ENCODE measurements around the gene MAN2B1.
A peak's percentile ranks its signal among the peaks of the same experiment; 100 is the strongest.
"Not testable (repeated sequence)": the region's sequence is repeated elsewhere in the genome, so short reads cannot be mapped to it uniquely, and the experiment has no call there.

Gene MAN2B1

DNA sequence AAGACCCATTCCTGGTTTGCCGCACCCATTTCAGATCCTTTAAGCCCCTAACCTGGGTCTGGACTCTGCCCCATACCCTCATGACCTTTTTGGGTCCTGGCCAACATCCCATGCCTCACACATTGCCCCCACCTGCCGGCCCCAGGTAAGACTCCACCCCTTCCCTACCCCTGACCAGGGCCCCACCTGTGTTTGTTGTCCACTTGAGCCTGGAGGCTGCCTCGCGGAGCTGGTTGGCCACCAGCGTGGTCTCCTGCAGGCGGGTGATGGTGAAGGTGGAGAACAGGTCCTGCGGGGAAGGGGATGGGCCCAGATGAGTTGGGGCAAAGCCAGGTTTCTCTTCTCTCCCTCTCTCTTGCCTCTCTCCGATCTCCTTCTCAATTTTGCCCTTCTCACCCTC is 19.5 kb downstream of the MAN2B1 start:
- Mint-ChIP-seq H3K27me3 (no peaks in the 10 kb centered on the region), H3K4me1 (no peaks in the 10 kb centered on the region), H3K27ac (ENCODE audit: low read depth) (no peak overlapping the region), H3K36me3 (ENCODE audit: insufficient read depth) (peaks cover 15% of the 10 kb centered on the region), H3K9me3 (no peaks in the 10 kb centered on the region), H3K4me3 (no peak overlapping the region)
- DNase-seq (ENCODE audit: low spot score in 2 of 2) (no peak), ATAC-seq (replicated peaks; ENCODE audit: extremely low read depth, poor library complexity, severe bottlenecking) (no peak)

- no peak for ATAC-seq (replicated peaks; ENCODE audit: extremely low read depth, poor library complexity, severe bottlenecking)
- Mint-ChIP-seq H3K4me3 (no peak overlapping the region), H3K27ac (ENCODE audit: low read depth) (no peak overlapping the region), H3K9me3 (no peaks in the 10 kb centered on the region), H3K36me3 (ENCODE audit: insufficient read depth) (peaks cover 11% of the 10 kb centered on the region), H3K27me3 (no peaks in the 10 kb centered on the region), H3K4me1 (no peaks in the 10 kb centered on the region)
- no peak for DNase-seq (ENCODE audit: low spot score in 2 of 2)
Observed at GRCh38 chr19:12646551-12646950, 20.0 kb downstream of the MAN2B1 start.

- H3K27ac Mint-ChIP-seq (ENCODE audit: low read depth); H3K36me3 Mint-ChIP-seq (ENCODE audit: insufficient read depth); H3K4me1 Mint-ChIP-seq; H3K4me3 Mint-ChIP-seq; ATAC-seq (replicated peaks; ENCODE audit: extremely low read depth, poor library complexity, severe bottlenecking); DNase-seq (ENCODE audit: low spot score in 2 of 2); H3K27me3 Mint-ChIP-seq; H3K9me3 Mint-ChIP-seq: not testable (repeated sequence)
Observed at GRCh38 chr19:12643716-12644115, 22.8 kb downstream of the MAN2B1 start.

GRCh38 chr19:12642506-12642905 is 24.0 kb downstream of the MAN2B1 start:
- Mint-ChIP-seq H3K27ac (ENCODE audit: low read depth) (no peak overlapping the region), H3K4me3 (no peak overlapping the region), H3K27me3 (no peaks in the 10 kb centered on the region), H3K4me1 (peaks cover 9% of the 10 kb centered on the region), H3K36me3 (ENCODE audit: insufficient read depth) (peaks cover 8% of the 10 kb centered on the region), H3K9me3 (no peaks in the 10 kb centered on the region)
- DNase-seq (ENCODE audit: low spot score in 2 of 2): no peak
- ATAC-seq (replicated peaks; ENCODE audit: extremely low read depth, poor library complexity, severe bottlenecking): no peak

GRCh38 chr19:12641456-12641855 is 25.1 kb downstream of the MAN2B1 start:
- no peak overlapping the region for H3K27ac Mint-ChIP-seq (ENCODE audit: low read depth)
- no peaks in the 10 kb centered on the region for H3K9me3 Mint-ChIP-seq
- H3K4me1 Mint-ChIP-seq: peaks cover 9% of the 10 kb centered on the region
- no peaks in the 10 kb centered on the region for H3K27me3 Mint-ChIP-seq
- ATAC-seq (replicated peaks; ENCODE audit: extremely low read depth, poor library complexity, severe bottlenecking) (no peak), DNase-seq (ENCODE audit: low spot score in 2 of 2) (no peak)
- H3K36me3 Mint-ChIP-seq (ENCODE audit: insufficient read depth): peaks cover 8% of the 10 kb centered on the region
- no peak overlapping the region for H3K4me3 Mint-ChIP-seq

- H3K27me3 Mint-ChIP-seq: no peaks in the 10 kb centered on the region
- ATAC-seq (replicated peaks; ENCODE audit: extremely low read depth, poor library complexity, severe bottlenecking): peak; percentile 93
- peak; percentile 66 to 76 for DNase-seq (ENCODE audit: low spot score in 2 of 2)
- no peaks in the 10 kb centered on the region for H3K9me3 Mint-ChIP-seq
- H3K36me3 Mint-ChIP-seq (ENCODE audit: insufficient read depth): peaks cover 8% of the 10 kb centered on the region
- H3K4me3 Mint-ChIP-seq: peak overlapping the region; percentile 71
- peaks cover 14% of the 10 kb centered on the region for H3K4me1 Mint-ChIP-seq
- H3K27ac Mint-ChIP-seq (ENCODE audit: low read depth): peak overlapping the region; percentile 91
Observed at GRCh38 chr19:12639901-12640613, 26.5 kb downstream of the MAN2B1 start.

- Mint-ChIP-seq H3K4me1 (peaks cover 16% of the 10 kb centered on the region), H3K36me3 (ENCODE audit: insufficient read depth) (peaks cover 3% of the 10 kb centered on the region), H3K27ac (ENCODE audit: low read depth) (no peak overlapping the region), H3K9me3 (no peaks in the 10 kb centered on the region), H3K4me3 (no peak overlapping the region), H3K27me3 (no peaks in the 10 kb centered on the region)
- ATAC-seq (replicated peaks; ENCODE audit: extremely low read depth, poor library complexity, severe bottlenecking): no peak
- no peak for DNase-seq (ENCODE audit: low spot score in 2 of 2)
Observed at GRCh38 chr19:12638611-12639182, 27.8 kb downstream of the MAN2B1 start.

GRCh38 chr19:12636631-12637030 is 29.9 kb downstream of the MAN2B1 start:
- Mint-ChIP-seq H3K36me3 (ENCODE audit: insufficient read depth) (peaks cover 8% of the 10 kb centered on the region), H3K4me3 (no peak overlapping the region), H3K4me1 (peaks cover 16% of the 10 kb centered on the region), H3K27me3 (no peaks in the 10 kb centered on the region), H3K27ac (ENCODE audit: low read depth) (no peak overlapping the region), H3K9me3 (no peaks in the 10 kb centered on the region)
- no peak for ATAC-seq (replicated peaks; ENCODE audit: extremely low read depth, poor library complexity, severe bottlenecking)
- no peak for DNase-seq (ENCODE audit: low spot score in 2 of 2)

DNA sequence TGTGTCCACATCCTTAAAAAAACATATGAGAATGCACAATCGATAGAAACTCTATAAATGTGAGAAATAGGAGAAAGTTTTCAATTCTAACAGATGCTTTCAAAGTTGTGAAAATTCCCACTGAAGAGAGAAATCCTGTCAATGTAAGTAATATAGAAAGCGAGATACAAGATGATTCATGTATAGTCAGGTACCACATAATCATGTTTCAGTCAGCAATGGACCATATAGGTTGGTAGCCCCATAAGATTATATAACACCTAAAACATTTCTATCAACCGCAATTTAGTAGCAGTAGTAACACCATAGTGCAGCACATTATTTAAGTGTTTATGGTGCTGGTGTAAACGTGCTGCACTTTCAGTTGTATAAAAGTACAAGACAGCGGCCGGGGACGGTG is 37.3 kb downstream of the MAN2B1 start:
- ATAC-seq (replicated peaks; ENCODE audit: extremely low read depth, poor library complexity, severe bottlenecking): no peak
- DNase-seq (ENCODE audit: low spot score in 2 of 2): no peak
- no peaks in the 10 kb centered on the region for H3K27me3 Mint-ChIP-seq
- peaks cover 57% of the 10 kb centered on the region for H3K36me3 Mint-ChIP-seq (ENCODE audit: insufficient read depth)
- H3K9me3 Mint-ChIP-seq: peaks cover 13% of the 10 kb centered on the region
- no peak overlapping the region for H3K27ac Mint-ChIP-seq (ENCODE audit: low read depth)
- no peak overlapping the region for H3K4me3 Mint-ChIP-seq
- peaks cover 4% of the 10 kb centered on the region for H3K4me1 Mint-ChIP-seq

DNA sequence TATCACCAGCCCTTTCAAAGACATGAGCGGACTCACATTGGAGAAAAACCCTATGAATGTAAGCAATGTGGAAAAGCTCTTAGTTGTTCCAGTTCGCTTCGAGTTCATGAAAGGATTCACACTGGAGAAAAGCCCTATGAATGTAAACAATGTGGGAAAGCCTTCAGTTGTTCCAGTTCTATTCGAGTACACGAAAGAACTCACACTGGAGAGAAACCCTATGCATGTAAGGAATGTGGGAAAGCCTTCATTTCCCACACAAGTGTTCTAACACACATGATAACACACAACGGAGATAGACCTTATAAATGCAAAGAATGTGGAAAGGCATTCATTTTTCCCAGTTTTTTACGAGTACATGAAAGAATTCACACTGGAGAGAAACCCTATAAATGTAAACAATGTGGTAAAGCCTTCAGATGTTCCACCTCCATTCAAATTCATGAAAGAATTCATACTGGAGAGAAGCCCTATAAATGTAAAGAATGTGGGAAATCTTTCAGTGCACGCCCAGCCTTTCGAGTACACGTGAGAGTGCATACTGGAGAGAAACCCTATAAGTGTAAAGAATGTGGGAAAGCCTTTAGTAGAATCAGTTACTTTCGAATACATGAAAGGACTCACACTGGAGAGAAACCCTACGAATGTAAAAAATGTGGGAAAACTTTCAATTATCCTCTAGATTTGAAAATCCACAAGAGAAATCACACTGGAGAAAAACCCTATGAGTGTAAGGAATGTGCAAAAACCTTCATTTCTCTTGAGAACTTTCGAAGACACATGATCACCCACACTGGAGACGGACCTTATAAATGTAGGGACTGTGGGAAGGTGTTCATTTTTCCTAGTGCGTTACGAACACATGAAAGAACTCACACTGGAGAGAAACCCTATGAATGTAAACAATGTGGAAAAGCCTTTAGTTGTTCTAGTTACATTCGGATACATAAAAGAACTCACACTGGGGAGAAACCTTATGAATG is 38.2 kb downstream of the MAN2B1 start:
- no peak for DNase-seq (ENCODE audit: low spot score in 2 of 2)
- Mint-ChIP-seq H3K4me1 (peaks cover 7% of the 10 kb centered on the region), H3K27me3 (no peaks in the 10 kb centered on the region), H3K9me3 (peaks cover 13% of the 10 kb centered on the region), H3K36me3 (ENCODE audit: insufficient read depth) (peaks cover 64% of the 10 kb centered on the region), H3K4me3 (no peak overlapping the region), H3K27ac (ENCODE audit: low read depth) (no peak overlapping the region)
- no peak for ATAC-seq (replicated peaks; ENCODE audit: extremely low read depth, poor library complexity, severe bottlenecking)

DNA sequence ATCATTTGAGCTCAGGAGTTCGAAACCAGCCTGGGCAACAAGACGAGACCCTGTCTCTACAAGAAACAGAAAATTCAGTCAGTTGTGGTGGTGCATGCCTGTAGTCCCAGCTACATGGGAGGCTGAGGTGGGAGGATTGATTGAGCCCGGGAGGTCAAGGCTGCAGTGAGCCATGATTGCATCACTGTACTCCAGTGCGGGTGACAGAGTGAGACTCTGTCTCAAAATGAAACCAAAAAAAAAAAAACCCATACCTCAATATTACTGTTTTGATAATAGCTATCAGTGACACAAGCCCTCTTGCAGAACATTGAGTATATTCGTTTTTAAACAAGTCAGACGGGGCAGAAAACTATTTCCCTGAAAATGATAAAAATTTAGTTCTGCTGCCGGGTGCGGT is 39.6 kb downstream of the MAN2B1 start:
- ATAC-seq (replicated peaks; ENCODE audit: extremely low read depth, poor library complexity, severe bottlenecking) (no peak), DNase-seq (ENCODE audit: low spot score in 2 of 2) (no peak)
- Mint-ChIP-seq H3K4me1 (peaks cover 12% of the 10 kb centered on the region), H3K27me3 (no peaks in the 10 kb centered on the region), H3K4me3 (no peak overlapping the region), H3K36me3 (ENCODE audit: insufficient read depth) (peaks cover 68% of the 10 kb centered on the region), H3K9me3 (peaks cover 13% of the 10 kb centered on the region), H3K27ac (ENCODE audit: low read depth) (no peak overlapping the region)

DNA sequence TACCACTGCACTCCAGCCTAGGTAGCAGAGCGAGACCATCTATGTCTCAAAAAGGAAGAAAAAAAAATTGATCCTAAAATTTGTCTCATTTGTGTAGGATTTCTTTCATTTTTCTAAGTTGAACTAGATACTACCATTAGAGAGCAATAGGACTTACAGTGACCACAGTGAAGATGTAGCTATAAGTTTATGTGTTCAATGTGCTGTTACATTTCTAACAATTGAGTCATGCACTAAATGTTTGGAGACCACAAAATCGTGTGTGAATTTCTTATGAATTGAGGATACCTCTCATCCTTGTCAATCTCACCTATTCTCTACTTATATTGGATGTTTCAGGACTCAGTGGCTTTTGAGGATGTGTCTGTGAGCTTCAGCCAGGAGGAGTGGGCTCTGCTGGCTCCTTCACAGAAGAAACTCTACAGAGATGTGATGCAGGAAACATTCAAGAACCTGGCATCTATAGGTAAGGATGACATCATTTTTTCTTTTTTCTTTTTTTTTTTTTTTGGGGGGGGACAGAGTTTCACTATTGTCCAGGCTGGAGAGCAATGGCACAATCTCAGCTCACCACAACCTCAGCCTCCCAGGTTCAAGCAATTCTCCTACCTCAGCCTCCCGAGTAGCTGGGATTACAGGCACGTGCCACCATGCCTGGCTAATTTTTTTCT is 43.0 kb downstream of the MAN2B1 start:
- DNase-seq (ENCODE audit: low spot score in 2 of 2) (no peak), ATAC-seq (replicated peaks; ENCODE audit: extremely low read depth, poor library complexity, severe bottlenecking) (no peak)
- Mint-ChIP-seq H3K4me3 (no peak overlapping the region), H3K4me1 (peaks cover 21% of the 10 kb centered on the region), H3K9me3 (peaks cover 7% of the 10 kb centered on the region), H3K27me3 (no peaks in the 10 kb centered on the region), H3K36me3 (ENCODE audit: insufficient read depth) (peaks cover 63% of the 10 kb centered on the region), H3K27ac (ENCODE audit: low read depth) (no peak overlapping the region)

All from central memory CD8-positive, alpha-beta T cell (primary cell).